T1000 (cell line): ENCODE data around the gene KLHL29.
"Not testable (repeated sequence)": the region's sequence is repeated elsewhere in the genome, so short reads cannot be mapped to it uniquely, and the experiment has no call there.

Experiments used
- DNase-seq: peaks from one replicate; lab custom pipeline; 2025; ENCODE audit warnings: mixed read lengths; lab: John Stamatoyannopoulos, UW

The KLHL29 gene

DNA sequence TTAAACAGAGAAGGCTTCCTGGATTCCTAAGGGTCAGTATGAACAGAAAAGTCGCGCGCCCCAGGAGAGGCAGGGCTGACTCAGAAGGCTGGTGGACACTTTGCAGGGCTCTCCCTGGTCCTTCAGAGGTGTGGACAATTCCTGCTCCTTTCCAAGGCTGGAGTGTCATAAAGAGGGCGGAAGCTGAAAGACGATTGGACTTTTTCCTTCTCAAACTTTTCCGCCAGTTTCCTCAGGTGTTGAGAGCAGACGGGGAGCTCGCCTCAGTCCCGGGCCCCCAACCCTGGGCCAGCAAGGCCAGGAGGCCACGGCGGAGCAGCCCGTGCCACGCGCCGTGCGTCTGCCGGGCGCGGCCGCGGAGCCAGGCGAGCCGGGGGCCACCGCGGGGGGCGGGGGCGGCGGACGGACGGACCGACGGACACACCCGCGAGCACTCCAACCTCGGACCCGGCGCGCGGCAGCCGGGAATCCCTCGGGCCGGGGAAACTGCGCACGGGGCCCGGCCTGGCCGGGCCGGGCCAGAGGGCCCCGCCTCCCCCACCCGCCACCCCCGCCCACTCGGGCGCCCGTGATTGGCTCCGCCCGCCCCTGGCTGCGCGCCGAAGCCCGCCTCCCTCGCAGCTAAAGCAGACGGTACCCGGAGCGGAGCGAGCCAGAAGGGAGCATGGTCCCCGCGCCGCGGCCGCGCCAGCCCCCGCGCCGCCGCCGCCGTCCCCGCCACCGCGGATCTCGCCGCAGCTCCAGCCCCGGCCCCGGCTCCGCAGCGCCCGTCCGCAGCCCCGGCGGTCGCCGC lies at the start of gene KLHL29:
Gene KLHL29, plus strand, starts transcription at position 629 of the 793 bp plus-strand sequence. CDS start 177,018 bp downstream, outside the sequence.
- DNase-seq = peak; percentile 58

- no peak for DNase-seq
Measured at GRCh38 chr2:23335550-23335949, 49.4 kb upstream of the KLHL29 start.

DNA sequence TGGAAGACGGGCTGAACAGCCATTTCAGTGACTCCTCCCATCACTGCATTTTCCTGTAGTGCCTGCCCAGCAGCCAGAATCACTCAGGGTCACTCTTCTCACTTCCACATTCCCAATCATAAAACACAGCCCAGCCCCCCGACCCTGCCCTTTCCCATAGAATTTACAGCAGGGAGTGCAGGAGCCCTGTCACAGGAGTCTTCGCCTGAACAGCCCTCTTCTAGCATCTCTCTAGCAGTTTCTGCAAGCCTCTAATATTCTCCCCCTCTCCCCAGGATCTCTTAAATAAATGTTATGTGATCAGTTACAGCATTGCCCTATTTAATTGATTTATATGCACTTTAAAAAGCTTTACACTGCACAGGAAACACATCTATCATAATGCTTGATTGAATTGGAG lies 42.9 kb upstream of the KLHL29 start:
- no peak for DNase-seq

GRCh38 chr2:23346029-23346428 lies 39.0 kb upstream of the KLHL29 start:
- DNase-seq = no peak

DNA sequence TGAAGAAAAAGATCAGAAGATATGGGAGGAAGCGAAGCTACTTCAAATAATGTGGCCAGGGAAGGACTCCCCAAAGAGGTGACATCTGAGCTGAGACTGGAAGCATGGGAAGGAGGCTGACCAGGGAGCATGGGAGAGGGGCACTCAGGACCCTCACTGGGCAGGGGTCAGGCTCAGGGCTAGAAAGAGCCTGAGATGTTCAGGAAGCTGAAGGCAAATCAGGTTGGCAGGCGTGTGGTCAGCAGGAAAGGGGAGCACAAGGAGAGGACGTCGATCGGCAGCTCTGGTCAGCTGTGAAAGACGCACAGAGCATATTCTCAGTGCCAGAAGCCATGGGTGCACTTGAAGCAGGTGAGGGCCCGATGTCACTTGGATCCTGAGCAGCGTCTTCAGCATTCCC lies 38.2 kb upstream of the KLHL29 start:
- DNase-seq = no peak

DNA sequence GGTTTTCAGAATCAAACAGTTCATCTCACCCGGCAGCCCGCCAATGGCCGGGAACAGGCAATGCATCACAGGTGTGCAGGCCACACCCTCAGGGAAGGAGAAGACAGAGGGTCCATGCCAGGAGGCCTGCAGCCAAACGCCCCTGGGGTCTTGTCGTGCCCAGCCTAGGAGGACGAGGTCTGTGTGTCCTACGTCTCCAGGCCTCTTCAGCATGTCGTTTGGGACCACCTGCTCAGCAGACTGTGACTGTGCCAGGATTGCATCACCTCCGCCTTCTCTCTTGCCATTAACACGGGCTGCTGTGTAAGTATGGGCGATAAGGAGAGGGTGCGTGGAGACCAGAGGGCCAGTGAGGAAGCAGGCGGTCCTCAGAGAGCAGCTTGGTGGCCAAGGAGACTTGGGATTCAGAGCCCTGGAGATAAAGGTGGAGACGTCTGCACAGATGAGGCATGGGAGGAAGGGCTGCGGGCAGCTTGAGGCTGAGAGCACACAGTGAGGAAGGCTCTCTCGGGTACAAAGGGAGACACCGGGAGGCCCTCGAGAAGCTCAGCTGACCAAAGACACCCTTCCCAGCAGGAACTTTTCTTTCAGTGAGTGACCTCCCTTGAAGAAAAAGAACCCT lies 37.4 kb upstream of the KLHL29 start:
- DNase-seq = no peak

DNA sequence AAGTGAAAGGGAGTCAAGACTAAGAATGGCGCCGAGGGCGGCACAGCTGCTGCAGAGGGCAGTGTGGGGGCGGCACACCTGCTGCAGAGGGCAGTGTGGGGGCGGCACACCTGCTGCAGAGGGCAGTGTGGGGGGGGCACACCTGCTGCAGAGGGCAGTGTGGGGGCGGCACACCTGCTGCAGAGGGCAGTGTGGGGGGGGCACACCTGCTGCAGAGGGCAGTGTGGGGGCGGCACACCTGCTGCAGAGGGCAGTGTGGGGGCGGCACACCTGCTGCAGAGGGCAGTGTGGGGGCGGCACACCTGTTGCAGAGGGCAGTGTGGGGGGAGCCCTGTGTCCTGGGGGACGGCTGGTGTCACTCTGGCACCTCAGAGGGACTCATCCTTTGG lies 36.9 kb upstream of the KLHL29 start:
- not testable (repeated sequence) for DNase-seq

DNA sequence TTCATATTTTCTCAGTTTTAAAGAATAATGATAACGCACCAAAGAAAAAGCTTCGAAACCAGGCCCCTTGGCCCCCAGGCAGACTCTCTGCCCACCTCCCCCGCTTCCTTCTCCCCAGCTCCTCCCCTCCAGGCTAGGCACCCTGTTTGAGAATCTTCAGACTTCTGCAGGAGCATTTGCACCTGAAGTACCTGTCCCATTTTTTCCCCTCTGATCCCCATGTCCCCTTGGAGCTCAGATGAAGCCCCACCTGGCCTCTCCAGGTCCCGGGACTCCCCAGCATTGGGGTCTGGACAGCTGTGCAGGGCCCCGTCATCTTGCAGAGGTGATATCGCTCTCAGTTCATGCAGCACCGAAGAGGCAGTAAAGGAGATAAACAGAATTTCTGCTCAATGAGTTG lies 35.5 kb upstream of the KLHL29 start:
- no peak for DNase-seq

DNA sequence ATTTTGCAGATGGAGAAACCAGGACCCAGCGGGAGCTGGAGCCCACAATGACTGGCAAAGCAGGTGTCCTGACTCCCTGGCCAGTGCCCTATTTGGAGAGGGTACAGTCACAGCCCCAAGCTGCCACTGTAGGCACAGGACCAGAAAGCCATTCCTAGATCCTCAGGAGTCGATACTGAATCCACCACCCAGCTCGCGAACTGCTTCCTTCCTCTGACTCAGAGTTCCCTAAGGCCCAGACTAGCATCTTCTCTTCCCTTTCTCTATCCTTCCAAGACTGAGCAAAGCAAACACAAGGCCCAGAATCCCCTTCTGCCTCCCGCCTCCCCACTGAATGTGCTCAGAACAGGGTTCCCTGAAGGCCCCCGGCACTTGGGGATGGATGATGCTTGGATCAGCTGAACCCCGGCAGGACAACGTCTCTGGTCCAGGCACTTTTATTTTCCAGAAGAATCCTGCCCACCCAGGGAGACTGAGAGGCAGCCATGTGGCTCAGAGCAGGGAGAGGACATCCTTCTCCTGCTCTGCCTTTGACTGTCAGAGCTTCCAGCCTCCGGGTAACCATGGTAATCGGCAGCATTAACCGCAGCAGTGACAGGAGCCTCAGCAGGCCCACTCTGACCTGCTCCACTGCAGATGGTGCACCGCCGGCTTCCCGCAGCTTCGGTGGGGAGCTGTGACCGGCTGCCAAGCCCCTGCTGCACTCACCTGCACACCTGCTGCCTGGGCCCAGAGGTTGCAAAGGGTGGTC lies 34.8 kb upstream of the KLHL29 start:
- no peak for DNase-seq

DNA sequence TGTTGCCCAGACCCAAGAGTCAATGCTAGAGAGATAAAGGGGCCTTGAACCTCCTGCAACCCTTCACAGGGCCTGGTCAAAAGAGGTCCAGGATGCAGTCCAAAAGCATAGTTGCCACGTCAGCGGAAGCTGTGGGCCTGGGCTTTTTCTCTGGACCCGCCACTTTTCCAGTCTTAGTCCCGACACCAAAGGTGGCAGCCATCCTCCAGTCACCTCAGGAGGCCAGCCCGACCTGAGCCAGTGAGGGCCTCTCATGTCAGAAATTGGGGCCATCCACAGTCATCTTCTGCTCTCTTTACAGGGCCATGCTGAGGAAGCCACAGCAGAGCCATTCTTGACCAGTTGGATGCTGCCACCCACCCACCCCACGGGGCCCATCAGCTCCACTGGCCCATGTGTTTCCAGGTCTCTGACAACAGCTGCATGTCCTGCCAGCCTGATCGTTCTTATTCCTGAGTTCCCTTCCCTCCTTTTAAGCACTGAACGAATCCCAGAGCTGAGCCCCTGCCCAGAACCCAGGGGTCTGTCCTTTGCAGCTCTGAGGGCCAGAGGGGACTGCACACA lies 34.1 kb upstream of the KLHL29 start:
- DNase-seq = no peak

GRCh38 chr2:23351388-23352141 lies 33.4 kb upstream of the KLHL29 start:
- DNase-seq = no peak

DNA sequence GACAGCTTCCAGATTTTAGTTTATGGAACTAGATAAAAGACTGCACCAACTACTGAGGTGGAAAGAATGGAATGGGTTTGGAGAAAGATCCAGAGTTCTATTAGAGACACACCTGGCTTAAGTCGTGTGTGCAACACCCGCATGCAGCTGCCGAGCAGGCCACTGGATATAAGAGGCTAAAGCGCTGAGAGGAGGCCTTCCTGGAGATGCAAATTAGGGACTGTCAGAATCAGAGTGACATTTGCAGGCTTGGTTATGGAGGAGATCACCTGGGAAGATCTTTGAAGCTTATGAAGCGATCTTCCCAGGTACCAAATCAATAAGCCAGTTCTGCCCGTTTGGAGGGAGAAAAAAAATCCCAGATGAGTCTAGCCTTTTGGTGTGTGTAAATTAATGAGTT lies 30.4 kb upstream of the KLHL29 start:
- DNase-seq = no peak

GRCh38 chr2:23355001-23355400 lies 30.0 kb upstream of the KLHL29 start:
- DNase-seq = no peak

DNA sequence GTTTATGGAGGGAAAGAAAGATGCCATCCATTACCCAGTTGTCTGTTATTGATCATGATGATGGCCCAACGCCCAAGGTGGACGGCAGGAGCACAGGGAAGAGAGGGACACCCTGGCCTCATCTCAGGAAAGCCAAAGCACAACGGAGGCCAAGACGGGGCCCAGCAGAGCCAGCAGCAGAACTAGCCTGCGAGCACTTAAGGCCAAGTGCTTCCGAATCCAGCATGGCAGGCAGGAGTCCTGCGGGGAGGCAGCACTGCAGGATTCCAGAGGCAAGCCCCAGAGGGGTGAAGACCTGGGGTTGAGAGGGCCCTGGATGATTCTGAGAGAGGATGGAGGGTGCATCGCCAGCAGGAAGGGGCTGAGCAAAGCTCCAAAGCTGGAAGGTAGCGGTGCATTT lies 28.3 kb upstream of the KLHL29 start:
- no peak for DNase-seq

DNA sequence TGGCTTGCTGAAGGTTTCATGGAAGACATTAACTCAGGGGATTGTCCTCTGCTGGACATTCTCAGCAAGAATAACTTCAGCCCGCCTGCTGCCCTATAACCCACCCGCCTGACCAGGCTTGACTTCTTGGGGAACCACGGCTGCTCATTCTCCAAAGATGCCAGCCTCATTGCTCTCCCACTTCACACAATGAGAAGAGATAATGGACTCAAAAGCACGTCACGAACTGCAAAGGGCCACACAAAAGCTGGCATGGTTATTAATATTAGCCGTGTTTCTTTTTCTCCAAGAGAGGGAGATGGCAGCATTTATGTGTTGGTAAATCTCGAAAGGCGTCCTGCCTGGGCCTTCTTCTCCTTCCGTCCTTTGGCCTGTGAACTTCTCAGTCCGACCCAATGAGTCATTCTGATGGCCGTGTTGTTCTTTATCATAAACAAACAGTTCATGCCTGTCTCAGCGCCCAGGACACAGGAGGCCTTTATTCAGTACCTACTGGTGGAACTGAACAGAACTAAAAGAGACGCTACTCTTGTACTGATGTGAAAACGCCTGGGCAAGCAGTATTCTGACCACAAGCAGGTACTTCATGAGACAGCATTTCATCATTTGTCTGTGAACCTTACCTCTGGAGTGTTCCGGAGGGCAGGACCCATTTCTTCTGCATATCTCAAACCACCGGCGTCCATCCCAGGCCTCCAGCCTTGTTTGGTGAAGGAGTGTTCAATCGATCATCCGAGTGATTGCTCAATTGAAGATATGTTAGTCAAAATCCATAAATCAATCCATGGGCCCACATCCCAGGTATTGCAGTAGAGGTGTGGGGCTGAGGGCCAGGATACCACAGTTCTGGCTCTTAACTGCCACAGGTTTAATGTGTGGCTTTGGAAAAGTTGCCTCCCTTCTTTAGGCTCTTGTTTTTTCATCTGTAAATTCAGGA lies 25.1 kb upstream of the KLHL29 start:
- no peak for DNase-seq

DNA sequence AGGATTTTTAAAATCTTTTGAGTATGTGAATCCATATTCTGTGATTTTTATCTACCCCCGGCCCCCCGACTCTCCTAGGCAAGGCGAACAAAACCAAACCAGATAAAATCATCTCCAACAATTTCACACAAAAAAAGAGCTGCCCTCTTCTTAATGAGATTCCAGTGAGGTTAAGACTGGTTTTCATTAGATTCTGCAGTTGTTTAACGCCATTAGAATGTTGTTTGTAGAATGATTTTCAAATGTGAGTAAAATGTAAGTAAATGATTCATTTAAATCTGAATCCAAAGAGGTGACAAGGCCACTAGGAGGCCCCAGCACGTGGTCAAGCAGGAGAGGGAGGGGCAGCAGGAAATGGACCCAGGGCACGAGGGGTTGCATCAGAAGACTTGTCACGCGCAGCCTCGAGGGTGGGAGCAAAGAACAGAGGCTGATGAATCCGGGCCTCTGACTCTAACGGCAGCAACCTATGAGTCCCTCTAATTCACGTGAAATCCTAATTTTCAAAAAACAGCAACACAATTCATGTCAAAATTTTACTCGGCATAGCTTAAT lies 24.3 kb upstream of the KLHL29 start:
- no peak for DNase-seq

GRCh38 chr2:23361152-23361551 lies 23.8 kb upstream of the KLHL29 start:
- DNase-seq = no peak

GRCh38 chr2:23363268-23363667 lies 21.7 kb upstream of the KLHL29 start:
- DNase-seq = no peak

DNA sequence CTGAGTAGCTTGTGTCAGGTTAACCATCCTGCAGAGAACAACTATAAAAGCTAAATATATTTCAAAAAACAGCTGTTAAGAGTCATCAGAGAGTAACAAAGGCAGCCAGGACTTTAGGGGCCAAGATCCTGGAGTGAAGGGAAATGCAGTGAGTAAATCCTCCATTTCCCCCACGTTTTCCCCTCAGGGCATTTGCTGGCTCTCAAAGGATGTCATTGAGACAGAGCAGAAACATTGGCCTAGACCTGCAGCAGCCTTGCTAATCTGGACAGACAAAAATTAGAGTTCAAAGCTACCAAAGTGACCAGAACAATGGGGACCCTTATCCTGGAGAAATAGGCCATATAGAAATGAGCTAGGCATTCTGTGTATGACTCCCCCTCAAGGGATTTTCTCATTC lies 21.1 kb upstream of the KLHL29 start:
- peak; percentile 11 for DNase-seq

- DNase-seq = no peak
Measured at GRCh38 chr2:23366720-23367119, 18.3 kb upstream of the KLHL29 start.
